Suprapubic skin (tissue), 3 donors: ENCODE data around the gene GAK.

Experiments
- CTCF ChIP-seq, 2 donors: fragments of 200-600 bp in 1 of 2; fragments of 450-650 bp in 1 of 2; sonication (generic) in 1 of 2; IDR thresholded peaks; one replicate each; pipeline ENCODE4 v1.5.1; 2016 to 2019; ENCODE audit warnings: antibody characterized with exemption in 2 of 2, mild to moderate bottlenecking in 1 of 2, moderate library complexity in 1 of 2
- EP300 ChIP-seq: sonication (generic); formaldehyde crosslinking; IDR thresholded peaks from one replicate; pipeline ENCODE4 v1.6.1; 2017; ENCODE audit warnings: antibody characterized with exemption
- POLR2A ChIP-seq, 2 donors: fragments of 450-650 bp; IDR thresholded peaks; one replicate each; pipeline ENCODE4 v1.6.1; 2017; ENCODE audit warnings: antibody characterized with exemption in 2 of 2, mild to moderate bottlenecking in 2 of 2, moderate library complexity in 2 of 2

DNA sequence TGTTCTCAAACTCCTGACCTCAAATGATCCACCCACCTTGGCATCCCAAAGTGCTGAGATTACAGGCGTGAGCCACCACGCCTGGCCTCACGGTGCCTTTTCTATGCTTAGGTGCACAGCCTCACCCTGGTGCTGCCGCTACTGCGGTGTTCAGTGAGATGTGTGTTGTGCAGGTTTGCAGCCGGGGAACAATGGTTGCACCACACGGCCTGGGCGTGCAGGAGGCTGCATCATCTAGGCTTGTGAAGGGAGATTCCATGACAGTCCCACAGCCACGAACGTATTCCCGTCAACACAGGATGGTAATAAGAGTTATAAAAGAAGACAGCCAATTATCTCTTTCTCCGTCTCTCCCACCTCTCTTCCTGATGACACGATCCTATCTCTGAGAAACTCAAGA is 128.2 kb downstream of the GAK start:
- TF ChIP-seq POLR2A (IDR thresholded peaks at IDR 0.05) (no peak), EP300 (no peak), CTCF (IDR thresholded peaks at IDR 0.05) (no peak)
